ENCODE data around the gene GJD4.

DNA sequence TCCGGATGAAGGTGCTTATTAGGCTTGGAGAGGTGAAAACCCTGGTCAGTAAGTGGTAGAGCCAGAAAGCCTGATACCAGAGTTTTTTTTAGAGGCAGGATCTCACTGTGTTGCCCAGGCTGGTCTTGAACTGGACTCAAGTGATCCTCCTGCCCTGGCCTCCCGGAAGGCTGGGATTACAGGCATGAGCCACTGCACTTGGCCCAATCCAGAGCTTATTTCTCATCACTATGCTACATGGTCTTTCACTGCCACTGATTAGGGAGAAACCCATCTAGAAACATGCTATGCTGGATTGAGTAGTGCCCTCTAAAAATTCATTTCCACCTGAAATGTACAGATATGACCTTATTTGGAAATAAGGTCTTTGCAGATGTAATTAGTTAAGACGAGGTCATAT is 28.4 kb upstream of the GJD4 start:
- TF ChIP-seq, protein P1, sequence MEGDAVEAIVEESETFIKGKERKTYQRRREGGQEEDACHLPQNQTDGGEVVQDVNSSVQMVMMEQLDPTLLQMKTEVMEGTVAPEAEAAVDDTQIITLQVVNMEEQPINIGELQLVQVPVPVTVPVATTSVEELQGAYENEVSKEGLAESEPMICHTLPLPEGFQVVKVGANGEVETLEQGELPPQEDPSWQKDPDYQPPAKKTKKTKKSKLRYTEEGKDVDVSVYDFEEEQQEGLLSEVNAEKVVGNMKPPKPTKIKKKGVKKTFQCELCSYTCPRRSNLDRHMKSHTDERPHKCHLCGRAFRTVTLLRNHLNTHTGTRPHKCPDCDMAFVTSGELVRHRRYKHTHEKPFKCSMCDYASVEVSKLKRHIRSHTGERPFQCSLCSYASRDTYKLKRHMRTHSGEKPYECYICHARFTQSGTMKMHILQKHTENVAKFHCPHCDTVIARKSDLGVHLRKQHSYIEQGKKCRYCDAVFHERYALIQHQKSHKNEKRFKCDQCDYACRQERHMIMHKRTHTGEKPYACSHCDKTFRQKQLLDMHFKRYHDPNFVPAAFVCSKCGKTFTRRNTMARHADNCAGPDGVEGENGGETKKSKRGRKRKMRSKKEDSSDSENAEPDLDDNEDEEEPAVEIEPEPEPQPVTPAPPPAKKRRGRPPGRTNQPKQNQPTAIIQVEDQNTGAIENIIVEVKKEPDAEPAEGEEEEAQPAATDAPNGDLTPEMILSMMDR (IDR thresholded peaks at IDR 0.05): no peak
- no peak for TF ChIP-seq POLR2A (IDR thresholded peaks at IDR 0.05)

All from lower leg skin (tissue), 3 donors.